GM23338 (cell line): ENCODE results near the gene SEC14L1. TPM values are rescaled to one million over a fixed set of nuclear protein-coding genes. Genes with fewer than 3 reads are reported as not detected.

ENCODE experiments used
- ATAC-seq: fragments of 200-7000 bp; cut with Tn5 transposase; 3 replicates; pipeline ENCODE4 v1.9.1; 2020
- DNase-seq: peaks from one replicate; pipeline ENCODE4 v3.0.0-alpha.2; 2015; ENCODE audit warnings: low spot score
- H2AFZ ChIP-seq: fragments of 200-600 bp; sonication (generic); 2 replicates; pipeline ENCODE4 v1.8.0; 2016; ENCODE audit warnings: antibody characterized with exemption, mild to moderate bottlenecking, moderate library complexity
- H3F3A ChIP-seq: fragments of 200-600 bp; sonication (generic); replicated peaks from 2 replicates; pipeline ENCODE4 v1.8.0; 2017; ENCODE audit warnings: antibody characterized with exemption, mixed run types, low read depth
- H3K27ac ChIP-seq: fragments of 200-600 bp; sonication (generic); 2 replicates; pipeline ENCODE4 v1.6.1; 2016; ENCODE audit warnings: low read depth
- H3K27me3 ChIP-seq: fragments of 200-600 bp; sonication (generic); 2 replicates; pipeline ENCODE4 v1.8.0; 2016; ENCODE audit warnings: mild to moderate bottlenecking, mixed run types, moderate library complexity; ENCODE audit not compliant: insufficient read depth
- H3K36me3 ChIP-seq: fragments of 200-600 bp; sonication (generic); 2 replicates; pipeline ENCODE4 v1.8.0; 2016; ENCODE audit warnings: mild to moderate bottlenecking; ENCODE audit not compliant: insufficient read depth
- H3K4me1 ChIP-seq: fragments of 200-600 bp; sonication (generic); 2 replicates; pipeline ENCODE4 v1.8.0; 2016; ENCODE audit warnings: mild to moderate bottlenecking, moderate library complexity; ENCODE audit not compliant: insufficient read depth
- H3K4me2 ChIP-seq: fragments of 200-600 bp; sonication (generic); 2 replicates; pipeline ENCODE4 v1.7.1; 2017; ENCODE audit warnings: mixed run types
- H3K4me3 ChIP-seq: fragments of 200-600 bp; sonication (generic); 2 replicates; pipeline ENCODE4 v1.6.1; 2016; ENCODE audit warnings: mixed run types
- H3K79me2 ChIP-seq: fragments of 200-600 bp; sonication (generic); replicated peaks from 2 replicates; pipeline ENCODE4 v1.8.0; 2017; ENCODE audit warnings: mild to moderate bottlenecking; ENCODE audit not compliant: insufficient read depth
- H3K9me2 ChIP-seq: fragments of 200-600 bp; sonication (generic); 2 replicates; pipeline ENCODE4 v1.8.0; 2017; ENCODE audit not compliant: insufficient read depth
- H4K20me1 ChIP-seq: fragments of 200-600 bp; sonication (generic); replicated peaks from 2 replicates; pipeline ENCODE4 v1.8.0; 2017; ENCODE audit warnings: mild to moderate bottlenecking; ENCODE audit not compliant: insufficient read depth
- H3K27ac Mint-ChIP-seq: 2 replicates; pipeline ENCODE4 v1.8.0; 2020; ENCODE audit warnings: inconsistent platforms, mild to moderate bottlenecking, moderate library complexity, mixed read lengths
- H3K27me3 Mint-ChIP-seq: 3 replicates; pipeline ENCODE4 v1.8.0; 2022; ENCODE audit warnings: low read depth, mild to moderate bottlenecking, moderate library complexity, mixed read lengths, inconsistent platforms; ENCODE audit not compliant: insufficient read depth, poor library complexity
- H3K36me3 Mint-ChIP-seq: 3 replicates; pipeline ENCODE4 v1.8.0; 2021; ENCODE audit warnings: low read depth, mild to moderate bottlenecking, inconsistent platforms, moderate library complexity, mixed read lengths
- H3K4me1 Mint-ChIP-seq: 3 replicates; pipeline ENCODE4 v1.8.0; 2020; ENCODE audit warnings: mild to moderate bottlenecking, inconsistent platforms, mixed read lengths
- H3K4me3 Mint-ChIP-seq: 3 replicates; pipeline ENCODE4 v1.8.0; 2021; ENCODE audit warnings: moderate library complexity, mild to moderate bottlenecking, inconsistent platforms, mixed read lengths
- H3K9me3 Mint-ChIP-seq: 3 replicates; pipeline ENCODE4 v1.8.0; 2020; ENCODE audit warnings: moderate library complexity, mild to moderate bottlenecking, inconsistent platforms, mixed read lengths
- CREB1 ChIP-seq: fragments of 250-450 bp; sonication (Bioruptor Pico); IDR thresholded peaks from 2 replicates; pipeline ENCODE4 v1.5.0; 2020; ENCODE audit warnings: low read depth, mild to moderate bottlenecking, moderate library complexity
- EZH2 ChIP-seq: fragments of 200-600 bp; sonication (generic); IDR thresholded peaks from one replicate; pipeline ENCODE4 v1.8.0; 2017; ENCODE audit warnings: antibody characterized with exemption, mild to moderate bottlenecking, low read depth; ENCODE audit not compliant: unreplicated experiment
- EZH2phosphoT487 ChIP-seq: fragments of 200-600 bp; sonication (generic); IDR thresholded peaks from one replicate; pipeline ENCODE4 v1.8.1; 2018; ENCODE audit warnings: antibody characterized with exemption; ENCODE audit not compliant: unreplicated experiment
- JUNB ChIP-seq: IDR thresholded peaks from one replicate; pipeline ENCODE4 v1.6.1; 2016; ENCODE audit warnings: antibody characterized with exemption; ENCODE audit not compliant: unreplicated experiment
- NANOG ChIP-seq: IDR thresholded peaks from 2 replicates; pipeline ENCODE4 v1.6.1; 2016; ENCODE audit warnings: antibody characterized with exemption, borderline replicate concordance
- POLR2AphosphoS5 ChIP-seq: IDR thresholded peaks from 2 replicates; pipeline ENCODE4 v1.6.1; 2016; ENCODE audit warnings: antibody characterized with exemption, low read depth
- STAT1 ChIP-seq: IDR thresholded peaks from one replicate; pipeline ENCODE4 v1.6.1; 2016; ENCODE audit warnings: antibody characterized with exemption; ENCODE audit not compliant: unreplicated experiment
- ZNF114 ChIP-seq: fragments of 250-450 bp; sonication (Bioruptor Pico); IDR thresholded peaks from 2 replicates; pipeline ENCODE4 v1.5.0; 2020; ENCODE audit warnings: mild to moderate bottlenecking, moderate library complexity
- ZNF331 ChIP-seq: fragments of 250-450 bp; sonication (Bioruptor Pico); IDR thresholded peaks from 2 replicates; pipeline ENCODE4 v1.5.0; 2020; ENCODE audit warnings: low read depth, mild to moderate bottlenecking, moderate library complexity
- polyA plus RNA-seq: library from polyadenylated mRNA; unstranded; fragments of >200 nt; fragmentation: Nextera tagmentation; extraction: Ambion mirVana; gene quantifications from 2 replicates; pipeline ENCODE4 v1.2.1, GENCODE V29; 2016
- total RNA-seq: library from RNA; depleted of rRNA; stranded (reverse); fragments of >200 nt; shearing (Covaris generic); gene quantifications from 2 replicates; pipeline ENCODE4 v1.2.3, GENCODE V29; 2014
- TF ChIP-seq, protein P1 (sequence below): IDR thresholded peaks from one replicate; pipeline ENCODE4 v1.6.1; 2018; ENCODE audit warnings: antibody characterized with exemption; ENCODE audit not compliant: unreplicated experiment
- TF ChIP-seq, protein P2 (sequence below): IDR thresholded peaks from 2 replicates; pipeline ENCODE4 v1.6.1; 2016; ENCODE audit warnings: antibody characterized with exemption
- TF ChIP-seq, protein P3 (sequence below): fragments of 250-450 bp; sonication (Bioruptor Pico); IDR thresholded peaks from 2 replicates; pipeline ENCODE4 v1.5.0; 2020; ENCODE audit warnings: mild to moderate bottlenecking, moderate library complexity
- TF ChIP-seq, protein P4 (sequence below), 2 experiments: fragments of 200-600 bp in 1 of 2; sonication (generic) in 1 of 2; conservative IDR thresholded peaks; 2 replicates each; pipeline versions ENCODE4 v1.5.1 to v1.6.1; 2016 to 2017; ENCODE audit warnings: antibody characterized with exemption in 2 of 2, low read depth in 2 of 2, mild to moderate bottlenecking in 2 of 2, moderate library complexity in 1 of 2

Gene SEC14L1
- total and polyA plus RNA-seq, 2 experiments from 2014 or later = 26.8 to 54.8 TPM

DNA sequence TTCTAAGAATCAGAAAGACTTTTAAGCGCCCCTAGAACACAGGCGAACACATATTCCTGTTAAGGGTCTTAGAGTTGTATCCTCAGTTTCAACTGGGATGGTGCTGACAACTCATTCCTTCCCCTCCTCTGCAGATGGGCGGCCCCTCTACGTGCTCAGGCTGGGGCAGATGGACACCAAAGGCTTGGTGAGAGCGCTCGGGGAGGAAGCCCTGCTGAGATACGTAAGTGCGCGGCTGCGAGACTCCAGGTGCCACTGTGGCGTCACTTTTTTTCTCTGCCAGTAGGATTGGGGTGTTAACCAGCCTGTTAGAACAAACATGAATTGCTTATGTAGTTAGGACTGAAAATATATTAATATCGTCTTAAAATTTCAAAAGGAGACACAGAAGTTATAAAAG is 62.7 kb downstream of the SEC14L1 start:
- H3K79me2 ChIP-seq = no peaks in the 10 kb centered on the region
- H3K4me1 Mint-ChIP-seq = peaks cover 3% of the 10 kb centered on the region; the same call in 2 of the 3 replicates

More for the DNA sequence above, 62.7 kb downstream of the SEC14L1 start:
- no peak for DNase-seq
- Histone ChIP-seq H4K20me1 (no peaks in the 10 kb centered on the region), H2AFZ (no peak overlapping the region), H3K27me3 (no peaks in the 10 kb centered on the region), H3K27ac (no peak overlapping the region; the same call in 1 of the 2 replicates), H3K4me3 (no peak overlapping the region), H3K4me1 (no peaks in the 10 kb centered on the region), H3F3A (no peaks in the 10 kb centered on the region), H3K9me2 (no peaks in the 10 kb centered on the region), H3K36me3 (peaks cover 35% of the 10 kb centered on the region), H3K4me2 (no peak overlapping the region)
- ATAC-seq = no peak
- no peak for TF ChIP-seq JUNB
- TF ChIP-seq POLR2AphosphoS5 = no peak
- no peak for TF ChIP-seq ZNF114 (CRISPR knock-in tag)
- TF ChIP-seq, protein P1, sequence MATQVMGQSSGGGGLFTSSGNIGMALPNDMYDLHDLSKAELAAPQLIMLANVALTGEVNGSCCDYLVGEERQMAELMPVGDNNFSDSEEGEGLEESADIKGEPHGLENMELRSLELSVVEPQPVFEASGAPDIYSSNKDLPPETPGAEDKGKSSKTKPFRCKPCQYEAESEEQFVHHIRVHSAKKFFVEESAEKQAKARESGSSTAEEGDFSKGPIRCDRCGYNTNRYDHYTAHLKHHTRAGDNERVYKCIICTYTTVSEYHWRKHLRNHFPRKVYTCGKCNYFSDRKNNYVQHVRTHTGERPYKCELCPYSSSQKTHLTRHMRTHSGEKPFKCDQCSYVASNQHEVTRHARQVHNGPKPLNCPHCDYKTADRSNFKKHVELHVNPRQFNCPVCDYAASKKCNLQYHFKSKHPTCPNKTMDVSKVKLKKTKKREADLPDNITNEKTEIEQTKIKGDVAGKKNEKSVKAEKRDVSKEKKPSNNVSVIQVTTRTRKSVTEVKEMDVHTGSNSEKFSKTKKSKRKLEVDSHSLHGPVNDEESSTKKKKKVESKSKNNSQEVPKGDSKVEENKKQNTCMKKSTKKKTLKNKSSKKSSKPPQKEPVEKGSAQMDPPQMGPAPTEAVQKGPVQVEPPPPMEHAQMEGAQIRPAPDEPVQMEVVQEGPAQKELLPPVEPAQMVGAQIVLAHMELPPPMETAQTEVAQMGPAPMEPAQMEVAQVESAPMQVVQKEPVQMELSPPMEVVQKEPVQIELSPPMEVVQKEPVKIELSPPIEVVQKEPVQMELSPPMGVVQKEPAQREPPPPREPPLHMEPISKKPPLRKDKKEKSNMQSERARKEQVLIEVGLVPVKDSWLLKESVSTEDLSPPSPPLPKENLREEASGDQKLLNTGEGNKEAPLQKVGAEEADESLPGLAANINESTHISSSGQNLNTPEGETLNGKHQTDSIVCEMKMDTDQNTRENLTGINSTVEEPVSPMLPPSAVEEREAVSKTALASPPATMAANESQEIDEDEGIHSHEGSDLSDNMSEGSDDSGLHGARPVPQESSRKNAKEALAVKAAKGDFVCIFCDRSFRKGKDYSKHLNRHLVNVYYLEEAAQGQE = no peak
- TF ChIP-seq, protein P2, sequence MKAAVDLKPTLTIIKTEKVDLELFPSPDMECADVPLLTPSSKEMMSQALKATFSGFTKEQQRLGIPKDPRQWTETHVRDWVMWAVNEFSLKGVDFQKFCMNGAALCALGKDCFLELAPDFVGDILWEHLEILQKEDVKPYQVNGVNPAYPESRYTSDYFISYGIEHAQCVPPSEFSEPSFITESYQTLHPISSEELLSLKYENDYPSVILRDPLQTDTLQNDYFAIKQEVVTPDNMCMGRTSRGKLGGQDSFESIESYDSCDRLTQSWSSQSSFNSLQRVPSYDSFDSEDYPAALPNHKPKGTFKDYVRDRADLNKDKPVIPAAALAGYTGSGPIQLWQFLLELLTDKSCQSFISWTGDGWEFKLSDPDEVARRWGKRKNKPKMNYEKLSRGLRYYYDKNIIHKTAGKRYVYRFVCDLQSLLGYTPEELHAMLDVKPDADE = no peak
- TF ChIP-seq, protein P3, sequence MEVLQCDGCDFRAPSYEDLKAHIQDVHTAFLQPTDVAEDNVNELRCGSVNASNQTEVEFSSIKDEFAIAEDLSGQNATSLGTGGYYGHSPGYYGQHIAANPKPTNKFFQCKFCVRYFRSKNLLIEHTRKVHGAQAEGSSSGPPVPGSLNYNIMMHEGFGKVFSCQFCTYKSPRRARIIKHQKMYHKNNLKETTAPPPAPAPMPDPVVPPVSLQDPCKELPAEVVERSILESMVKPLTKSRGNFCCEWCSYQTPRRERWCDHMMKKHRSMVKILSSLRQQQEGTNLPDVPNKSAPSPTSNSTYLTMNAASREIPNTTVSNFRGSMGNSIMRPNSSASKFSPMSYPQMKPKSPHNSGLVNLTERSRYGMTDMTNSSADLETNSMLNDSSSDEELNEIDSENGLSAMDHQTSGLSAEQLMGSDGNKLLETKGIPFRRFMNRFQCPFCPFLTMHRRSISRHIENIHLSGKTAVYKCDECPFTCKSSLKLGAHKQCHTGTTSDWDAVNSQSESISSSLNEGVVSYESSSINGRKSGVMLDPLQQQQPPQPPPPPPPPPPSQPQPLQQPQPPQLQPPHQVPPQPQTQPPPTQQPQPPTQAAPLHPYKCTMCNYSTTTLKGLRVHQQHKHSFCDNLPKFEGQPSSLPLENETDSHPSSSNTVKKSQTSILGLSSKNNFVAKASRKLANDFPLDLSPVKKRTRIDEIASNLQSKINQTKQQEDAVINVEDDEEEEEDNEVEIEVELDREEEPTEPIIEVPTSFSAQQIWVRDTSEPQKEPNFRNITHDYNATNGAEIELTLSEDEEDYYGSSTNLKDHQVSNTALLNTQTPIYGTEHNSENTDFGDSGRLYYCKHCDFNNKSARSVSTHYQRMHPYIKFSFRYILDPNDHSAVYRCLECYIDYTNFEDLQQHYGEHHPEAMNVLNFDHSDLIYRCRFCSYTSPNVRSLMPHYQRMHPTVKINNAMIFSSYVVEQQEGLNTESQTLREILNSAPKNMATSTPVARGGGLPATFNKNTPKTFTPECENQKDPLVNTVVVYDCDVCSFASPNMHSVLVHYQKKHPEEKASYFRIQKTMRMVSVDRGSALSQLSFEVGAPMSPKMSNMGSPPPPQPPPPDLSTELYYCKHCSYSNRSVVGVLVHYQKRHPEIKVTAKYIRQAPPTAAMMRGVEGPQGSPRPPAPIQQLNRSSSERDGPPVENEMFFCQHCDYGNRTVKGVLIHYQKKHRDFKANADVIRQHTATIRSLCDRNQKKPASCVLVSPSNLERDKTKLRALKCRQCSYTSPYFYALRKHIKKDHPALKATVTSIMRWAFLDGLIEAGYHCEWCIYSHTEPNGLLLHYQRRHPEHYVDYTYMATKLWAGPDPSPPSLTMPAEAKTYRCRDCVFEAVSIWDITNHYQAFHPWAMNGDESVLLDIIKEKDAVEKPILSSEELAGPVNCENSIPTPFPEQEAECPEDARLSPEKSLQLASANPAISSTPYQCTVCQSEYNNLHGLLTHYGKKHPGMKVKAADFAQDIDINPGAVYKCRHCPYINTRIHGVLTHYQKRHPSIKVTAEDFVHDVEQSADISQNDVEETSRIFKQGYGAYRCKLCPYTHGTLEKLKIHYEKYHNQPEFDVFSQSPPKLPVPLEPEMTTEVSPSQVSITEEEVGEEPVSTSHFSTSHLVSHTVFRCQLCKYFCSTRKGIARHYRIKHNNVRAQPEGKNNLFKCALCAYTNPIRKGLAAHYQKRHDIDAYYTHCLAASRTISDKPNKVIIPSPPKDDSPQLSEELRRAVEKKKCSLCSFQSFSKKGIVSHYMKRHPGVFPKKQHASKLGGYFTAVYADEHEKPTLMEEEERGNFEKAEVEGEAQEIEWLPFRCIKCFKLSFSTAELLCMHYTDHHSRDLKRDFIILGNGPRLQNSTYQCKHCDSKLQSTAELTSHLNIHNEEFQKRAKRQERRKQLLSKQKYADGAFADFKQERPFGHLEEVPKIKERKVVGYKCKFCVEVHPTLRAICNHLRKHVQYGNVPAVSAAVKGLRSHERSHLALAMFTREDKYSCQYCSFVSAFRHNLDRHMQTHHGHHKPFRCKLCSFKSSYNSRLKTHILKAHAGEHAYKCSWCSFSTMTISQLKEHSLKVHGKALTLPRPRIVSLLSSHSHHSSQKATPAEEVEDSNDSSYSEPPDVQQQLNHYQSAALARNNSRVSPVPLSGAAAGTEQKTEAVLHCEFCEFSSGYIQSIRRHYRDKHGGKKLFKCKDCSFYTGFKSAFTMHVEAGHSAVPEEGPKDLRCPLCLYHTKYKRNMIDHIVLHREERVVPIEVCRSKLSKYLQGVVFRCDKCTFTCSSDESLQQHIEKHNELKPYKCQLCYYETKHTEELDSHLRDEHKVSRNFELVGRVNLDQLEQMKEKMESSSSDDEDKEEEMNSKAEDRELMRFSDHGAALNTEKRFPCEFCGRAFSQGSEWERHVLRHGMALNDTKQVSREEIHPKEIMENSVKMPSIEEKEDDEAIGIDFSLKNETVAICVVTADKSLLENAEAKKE (CRISPR knock-in tag) = no peak
- no peak for TF ChIP-seq EZH2
- TF ChIP-seq ZNF331 = no peak
- TF ChIP-seq NANOG = no peak
- TF ChIP-seq EZH2phosphoT487 = no peak
- TF ChIP-seq STAT1 = no peak
- TF ChIP-seq, protein P4, sequence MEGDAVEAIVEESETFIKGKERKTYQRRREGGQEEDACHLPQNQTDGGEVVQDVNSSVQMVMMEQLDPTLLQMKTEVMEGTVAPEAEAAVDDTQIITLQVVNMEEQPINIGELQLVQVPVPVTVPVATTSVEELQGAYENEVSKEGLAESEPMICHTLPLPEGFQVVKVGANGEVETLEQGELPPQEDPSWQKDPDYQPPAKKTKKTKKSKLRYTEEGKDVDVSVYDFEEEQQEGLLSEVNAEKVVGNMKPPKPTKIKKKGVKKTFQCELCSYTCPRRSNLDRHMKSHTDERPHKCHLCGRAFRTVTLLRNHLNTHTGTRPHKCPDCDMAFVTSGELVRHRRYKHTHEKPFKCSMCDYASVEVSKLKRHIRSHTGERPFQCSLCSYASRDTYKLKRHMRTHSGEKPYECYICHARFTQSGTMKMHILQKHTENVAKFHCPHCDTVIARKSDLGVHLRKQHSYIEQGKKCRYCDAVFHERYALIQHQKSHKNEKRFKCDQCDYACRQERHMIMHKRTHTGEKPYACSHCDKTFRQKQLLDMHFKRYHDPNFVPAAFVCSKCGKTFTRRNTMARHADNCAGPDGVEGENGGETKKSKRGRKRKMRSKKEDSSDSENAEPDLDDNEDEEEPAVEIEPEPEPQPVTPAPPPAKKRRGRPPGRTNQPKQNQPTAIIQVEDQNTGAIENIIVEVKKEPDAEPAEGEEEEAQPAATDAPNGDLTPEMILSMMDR (conservative IDR thresholded peaks at IDR 0.05; ENCODE audit: low read depth in 2 of 2) = no peak
- TF ChIP-seq CREB1 = no peak
- H3K36me3 Mint-ChIP-seq = peaks cover 45% of the 10 kb centered on the region
- peaks cover 2% of the 10 kb centered on the region for H3K27me3 Mint-ChIP-seq
- H3K27ac Mint-ChIP-seq = no peak overlapping the region
- H3K4me3 Mint-ChIP-seq = no peak overlapping the region
- no peaks in the 10 kb centered on the region for H3K9me3 Mint-ChIP-seq
